Measurements from ENCODE around the gene ATP1B1.
"Not testable (repeated sequence)": the region's sequence is repeated elsewhere in the genome, so short reads cannot be mapped to it uniquely, and the experiment has no call there.

Gene ATP1B1

GRCh38 chr1:169146576-169147214 is 40.2 kb downstream of the ATP1B1 start:
- no peak for DNase-seq

GRCh38 chr1:169148472-169149252 is 42.2 kb downstream of the ATP1B1 start:
- DNase-seq, result no peak

- no peak for DNase-seq
Observed at GRCh38 chr1:169149555-169150286, 43.2 kb downstream of the ATP1B1 start.

GRCh38 chr1:169150641-169151337 is 44.3 kb downstream of the ATP1B1 start:
- DNase-seq, result no peak

- no peak for DNase-seq
Observed at GRCh38 chr1:169151338-169151837, 44.9 kb downstream of the ATP1B1 start.

GRCh38 chr1:169155675-169156074 is 49.2 kb downstream of the ATP1B1 start:
- DNase-seq, result no peak

GRCh38 chr1:169156580-169156979 is 50.1 kb downstream of the ATP1B1 start:
- DNase-seq, result no peak

- no peak for DNase-seq
Observed at GRCh38 chr1:169160845-169161495, 54.5 kb downstream of the ATP1B1 start.

GRCh38 chr1:169161496-169162194 is 55.2 kb downstream of the ATP1B1 start:
- DNase-seq, result no peak

GRCh38 chr1:169163059-169163458 is 56.6 kb downstream of the ATP1B1 start:
- peak in 1 of 2 experiments; percentile 1 for DNase-seq

GRCh38 chr1:169175461-169175860 is 69.0 kb downstream of the ATP1B1 start:
- DNase-seq, result no peak

GRCh38 chr1:169179431-169179830 is 72.9 kb downstream of the ATP1B1 start:
- not testable (repeated sequence) for DNase-seq

- DNase-seq, result no peak
Observed at GRCh38 chr1:169180174-169180573, 73.7 kb downstream of the ATP1B1 start.

All from stimulated activated CD4-positive, alpha-beta T cell treated with anti-CD3 and anti-CD28 coated beads, Interleukin-4, amount 100 ng/mL, for 4 hours (primary cell).